Vagina (tissue), 2 donors: Measurements from ENCODE around the gene CDH13.

Source experiments
- CTCF ChIP-seq, 3 experiments: fragments of 450-650 bp in 2 of 3; fragments of 200-600 bp in 1 of 3; sonication (generic) in 1 of 3; IDR thresholded peaks; one replicate each; pipeline ENCODE4 v1.5.1; 2017 to 2019; ENCODE audit warnings: antibody characterized with exemption in 3 of 3, mild to moderate bottlenecking in 2 of 3, moderate library complexity in 2 of 3
- POLR2A ChIP-seq, 2 donors: fragments of 450-650 bp; IDR thresholded peaks; one replicate each; pipeline ENCODE4 v1.6.1; 2017; ENCODE audit warnings: antibody characterized with exemption in 2 of 2, mild to moderate bottlenecking in 2 of 2, moderate library complexity in 2 of 2
- POLR2AphosphoS5 ChIP-seq, 2 donors: sonication (generic); formaldehyde crosslinking; IDR thresholded peaks; one replicate each; pipeline ENCODE4 v1.9.0; 2017; ENCODE audit warnings: antibody characterized with exemption in 2 of 2, mild to moderate bottlenecking in 2 of 2, low read depth in 1 of 2; ENCODE audit not compliant: insufficient read depth in 1 of 2

GRCh38 chr16:83439412-83439811 is 812.6 kb downstream of the CDH13 start:
- TF ChIP-seq CTCF (IDR thresholded peaks at IDR 0.05) (no peak), POLR2A (IDR thresholded peaks at IDR 0.05) (no peak), POLR2AphosphoS5 (IDR thresholded peaks at IDR 0.05; ENCODE audit: insufficient read depth in 1 of 2, low read depth in 1 of 2) (no peak)
